ENCODE data around the gene CPEB2.

CPEB2 gene

DNA sequence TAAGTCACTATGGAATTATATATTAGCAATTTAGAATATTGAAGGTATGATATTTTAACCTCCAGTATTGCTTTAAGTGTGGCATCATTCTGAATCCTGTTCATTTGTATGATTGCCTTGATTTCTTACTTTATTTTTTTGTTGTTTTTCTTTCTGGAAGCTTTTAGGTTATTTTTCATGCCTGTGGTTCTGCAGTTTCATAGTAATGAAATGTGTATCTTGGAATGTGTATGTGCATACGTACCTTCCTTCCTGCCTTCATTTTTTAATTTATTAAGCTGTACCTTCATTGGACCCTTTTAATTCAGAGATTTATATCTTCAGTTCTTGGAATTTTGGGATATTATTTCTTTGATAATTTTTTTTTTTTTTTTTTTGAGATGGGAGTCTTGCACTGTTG is 22.1 kb downstream of the CPEB2 start:
- H3K9me3 ChIP-seq (ENCODE audit: control insufficient read depth, low read length): no peaks in the 10 kb centered on the region
- H3K27ac ChIP-seq (ENCODE audit: insufficient read depth, low read length, poor library complexity, severe bottlenecking): no peak overlapping the region
- no peak overlapping the region for H3K4me3 ChIP-seq (ENCODE audit: insufficient read depth, low read depth, low read length, poor library complexity, severe bottlenecking)
- peaks cover 7% of the 10 kb centered on the region for H3K36me3 ChIP-seq (ENCODE audit: control insufficient read depth, insufficient read depth, low read length)
- no peak for DNase-seq
- H3K27me3 ChIP-seq (replicated peaks; ENCODE audit: control insufficient read depth, insufficient read depth, low read length, poor library complexity, severe bottlenecking): no peaks in the 10 kb centered on the region
- H3K4me1 ChIP-seq (ENCODE audit: control insufficient read depth, insufficient read depth, low read length, poor library complexity, severe bottlenecking): no peaks in the 10 kb centered on the region

DNA sequence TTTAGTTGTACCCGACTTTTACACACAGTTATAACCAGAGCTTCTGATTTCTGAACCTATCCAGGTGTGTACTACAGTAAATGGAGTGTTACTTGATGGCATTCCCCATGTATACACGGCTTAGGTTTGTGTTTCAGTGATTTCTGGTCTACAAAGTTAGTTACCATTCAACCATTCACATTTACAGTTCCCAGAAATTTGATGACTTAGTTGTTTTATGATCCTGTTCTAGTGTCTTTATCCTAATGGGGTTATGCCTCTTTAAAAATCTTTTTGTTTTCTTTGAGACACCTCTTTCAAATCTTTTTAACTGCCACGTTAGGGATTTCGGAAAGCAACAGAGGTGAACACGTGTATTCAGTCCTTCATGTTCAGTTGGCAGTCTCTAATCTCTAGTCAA is 23.4 kb downstream of the CPEB2 start:
- H3K4me3 ChIP-seq (ENCODE audit: insufficient read depth, low read depth, low read length, poor library complexity, severe bottlenecking): no peak overlapping the region
- H3K36me3 ChIP-seq (ENCODE audit: control insufficient read depth, insufficient read depth, low read length): no peaks in the 10 kb centered on the region
- H3K4me1 ChIP-seq (ENCODE audit: control insufficient read depth, insufficient read depth, low read length, poor library complexity, severe bottlenecking): no peaks in the 10 kb centered on the region
- no peaks in the 10 kb centered on the region for H3K9me3 ChIP-seq (ENCODE audit: control insufficient read depth, low read length)
- DNase-seq: no peak
- no peak overlapping the region for H3K27ac ChIP-seq (ENCODE audit: insufficient read depth, low read length, poor library complexity, severe bottlenecking)
- H3K27me3 ChIP-seq (replicated peaks; ENCODE audit: control insufficient read depth, insufficient read depth, low read length, poor library complexity, severe bottlenecking): no peaks in the 10 kb centered on the region

DNA sequence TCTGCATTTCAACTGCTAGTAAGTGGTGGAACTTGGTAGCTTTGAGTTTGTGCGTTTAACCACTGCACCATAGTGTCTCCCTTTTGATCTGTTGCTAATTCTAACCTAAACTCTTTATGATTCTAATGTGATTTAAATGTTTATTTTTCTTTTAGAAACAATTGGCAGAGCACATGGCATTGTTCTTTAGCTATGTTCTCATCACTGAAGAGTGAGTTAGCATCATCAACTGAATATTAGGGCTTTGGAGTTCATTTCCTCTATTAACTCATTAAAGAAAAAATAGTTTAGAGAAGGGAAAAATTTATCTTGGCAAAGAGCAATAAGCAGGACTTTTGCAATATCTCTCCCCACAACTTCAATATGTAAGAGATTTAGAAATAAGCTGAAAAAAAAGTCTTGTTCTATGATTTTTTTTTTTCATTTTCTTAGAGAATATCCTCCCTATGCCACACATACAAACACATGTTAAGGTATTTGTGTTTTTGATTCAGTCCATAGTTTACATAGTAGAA is 25.7 kb downstream of the CPEB2 start:
- H3K27me3 ChIP-seq (replicated peaks; ENCODE audit: control insufficient read depth, insufficient read depth, low read length, poor library complexity, severe bottlenecking): no peaks in the 10 kb centered on the region
- H3K9me3 ChIP-seq (ENCODE audit: control insufficient read depth, low read length): no peaks in the 10 kb centered on the region
- no peak overlapping the region for H3K27ac ChIP-seq (ENCODE audit: insufficient read depth, low read length, poor library complexity, severe bottlenecking)
- H3K36me3 ChIP-seq (ENCODE audit: control insufficient read depth, insufficient read depth, low read length): peaks cover 2% of the 10 kb centered on the region
- H3K4me1 ChIP-seq (ENCODE audit: control insufficient read depth, insufficient read depth, low read length, poor library complexity, severe bottlenecking): no peaks in the 10 kb centered on the region
- no peak for DNase-seq
- H3K4me3 ChIP-seq (ENCODE audit: insufficient read depth, low read depth, low read length, poor library complexity, severe bottlenecking): no peak overlapping the region

DNA sequence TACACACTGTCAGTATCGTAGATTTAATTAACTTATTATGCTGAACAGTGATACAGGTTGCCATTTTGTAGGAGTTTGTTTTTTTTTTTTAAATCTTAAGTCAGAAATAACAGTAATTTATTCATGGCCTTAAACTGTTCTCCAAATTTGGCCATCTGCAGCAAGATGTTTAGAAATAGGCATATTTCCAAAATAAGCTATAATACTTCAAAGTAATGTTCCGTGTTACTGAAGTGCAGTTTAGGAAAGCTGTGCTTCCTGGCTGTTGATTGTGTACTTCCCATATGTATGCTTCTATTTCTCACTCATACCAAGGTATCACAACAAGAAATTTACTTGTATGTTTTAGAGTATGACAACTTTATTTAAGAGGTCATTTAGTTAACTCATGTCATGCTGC is 28.9 kb downstream of the CPEB2 start:
- H3K27ac ChIP-seq (ENCODE audit: insufficient read depth, low read length, poor library complexity, severe bottlenecking): no peak overlapping the region
- no peaks in the 10 kb centered on the region for H3K9me3 ChIP-seq (ENCODE audit: control insufficient read depth, low read length)
- peaks cover 11% of the 10 kb centered on the region for H3K36me3 ChIP-seq (ENCODE audit: control insufficient read depth, insufficient read depth, low read length)
- no peaks in the 10 kb centered on the region for H3K27me3 ChIP-seq (replicated peaks; ENCODE audit: control insufficient read depth, insufficient read depth, low read length, poor library complexity, severe bottlenecking)
- DNase-seq: no peak
- no peaks in the 10 kb centered on the region for H3K4me1 ChIP-seq (ENCODE audit: control insufficient read depth, insufficient read depth, low read length, poor library complexity, severe bottlenecking)
- H3K4me3 ChIP-seq (ENCODE audit: insufficient read depth, low read depth, low read length, poor library complexity, severe bottlenecking): no peak overlapping the region

DNA sequence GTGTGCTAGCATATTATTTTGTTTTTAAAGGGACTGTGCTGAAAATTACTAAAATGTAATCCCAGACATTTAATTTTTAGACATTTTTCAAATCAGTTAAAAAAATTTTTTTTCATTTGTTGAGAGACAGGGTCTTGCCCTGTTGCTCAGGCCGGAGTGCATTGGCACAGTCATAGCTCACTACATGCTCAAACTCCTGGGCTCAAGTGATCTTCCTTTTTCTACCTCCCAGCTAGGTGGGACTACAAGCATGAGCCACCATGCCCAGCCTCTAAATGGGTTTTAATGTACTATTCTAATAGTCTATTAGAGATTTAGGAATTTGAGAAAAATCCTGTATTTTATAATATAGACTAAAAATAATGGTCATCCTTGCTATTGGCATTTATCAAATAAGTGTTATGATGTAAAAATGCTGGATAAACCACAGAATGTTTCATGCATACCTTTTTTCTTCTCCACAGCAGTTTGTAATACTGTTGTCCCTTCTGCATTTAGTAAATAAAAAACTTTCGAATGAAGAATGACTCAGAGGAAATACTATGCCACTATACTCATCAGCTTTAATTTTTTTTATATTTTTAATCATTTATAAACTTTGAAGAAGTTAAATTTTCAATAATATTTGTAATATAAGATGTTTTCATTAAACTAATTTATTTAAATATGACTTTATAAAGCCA is 29.9 kb downstream of the CPEB2 start:
- no peaks in the 10 kb centered on the region for H3K27me3 ChIP-seq (replicated peaks; ENCODE audit: control insufficient read depth, insufficient read depth, low read length, poor library complexity, severe bottlenecking)
- H3K4me1 ChIP-seq (ENCODE audit: control insufficient read depth, insufficient read depth, low read length, poor library complexity, severe bottlenecking): no peaks in the 10 kb centered on the region
- H3K9me3 ChIP-seq (ENCODE audit: control insufficient read depth, low read length): no peaks in the 10 kb centered on the region
- no peak overlapping the region for H3K4me3 ChIP-seq (ENCODE audit: insufficient read depth, low read depth, low read length, poor library complexity, severe bottlenecking)
- peaks cover 11% of the 10 kb centered on the region for H3K36me3 ChIP-seq (ENCODE audit: control insufficient read depth, insufficient read depth, low read length)
- no peak for DNase-seq
- H3K27ac ChIP-seq (ENCODE audit: insufficient read depth, low read length, poor library complexity, severe bottlenecking): no peak overlapping the region

DNA sequence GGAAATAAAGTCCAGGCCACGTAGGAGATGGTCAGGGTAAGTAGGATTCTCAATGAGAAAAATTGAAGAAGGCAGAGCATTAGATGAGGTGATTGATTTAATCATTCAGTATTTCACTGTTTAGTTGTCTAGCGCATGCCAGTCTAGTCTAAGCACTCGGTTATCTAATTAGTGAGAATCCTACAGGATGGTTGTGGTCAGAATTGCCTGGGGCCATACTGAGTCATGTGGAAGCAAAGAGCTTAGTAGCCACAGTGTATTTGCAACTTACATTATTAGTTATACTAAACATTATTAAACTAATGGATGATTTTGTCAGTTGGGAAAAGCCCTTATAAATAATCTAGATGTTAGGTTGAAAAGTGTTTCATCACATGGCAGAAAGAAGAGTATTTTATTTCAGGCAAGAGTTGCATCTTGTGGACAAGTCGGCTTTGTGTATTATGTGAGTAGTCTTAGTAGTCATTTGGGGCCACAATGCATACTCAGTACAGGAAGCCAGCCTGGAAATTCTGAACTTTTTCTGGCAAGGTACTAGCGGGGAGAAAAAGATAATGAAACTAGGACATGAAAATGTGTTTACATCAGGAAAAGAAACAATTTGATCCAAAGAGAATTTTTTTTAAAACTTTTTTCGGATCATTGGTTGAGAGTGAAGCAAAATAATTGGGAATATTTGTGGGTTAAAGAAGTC is 31.9 kb downstream of the CPEB2 start:
- Histone ChIP-seq H3K36me3 (ENCODE audit: control insufficient read depth, insufficient read depth, low read length) (peaks cover 11% of the 10 kb centered on the region), H3K9me3 (ENCODE audit: control insufficient read depth, low read length) (no peaks in the 10 kb centered on the region), H3K27ac (ENCODE audit: insufficient read depth, low read length, poor library complexity, severe bottlenecking) (no peak overlapping the region), H3K4me3 (ENCODE audit: insufficient read depth, low read depth, low read length, poor library complexity, severe bottlenecking) (no peak overlapping the region), H3K27me3 (replicated peaks; ENCODE audit: control insufficient read depth, insufficient read depth, low read length, poor library complexity, severe bottlenecking) (no peaks in the 10 kb centered on the region), H3K4me1 (ENCODE audit: control insufficient read depth, insufficient read depth, low read length, poor library complexity, severe bottlenecking) (no peaks in the 10 kb centered on the region)
- no peak for DNase-seq

DNA sequence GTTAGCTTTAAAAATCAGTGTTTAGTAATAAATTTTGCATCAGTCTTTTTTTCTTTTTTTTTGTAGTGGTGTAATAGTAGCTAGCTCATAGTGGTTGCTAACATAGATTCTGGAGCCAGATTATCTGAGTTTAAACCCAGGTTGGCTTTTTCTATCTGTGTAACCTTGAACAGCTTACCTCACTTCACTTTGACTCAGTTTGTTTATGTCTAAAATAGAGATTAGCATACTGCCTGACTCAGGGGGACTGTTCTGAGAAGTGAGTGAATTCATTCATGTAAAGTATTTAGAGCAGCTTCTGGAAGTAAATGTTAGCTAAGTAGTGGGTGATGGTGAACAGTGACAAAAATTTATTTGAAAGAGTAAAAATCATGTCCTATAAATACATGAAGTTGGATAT is 32.9 kb downstream of the CPEB2 start:
- Histone ChIP-seq H3K36me3 (ENCODE audit: control insufficient read depth, insufficient read depth, low read length) (peaks cover 11% of the 10 kb centered on the region), H3K4me1 (ENCODE audit: control insufficient read depth, insufficient read depth, low read length, poor library complexity, severe bottlenecking) (no peaks in the 10 kb centered on the region), H3K9me3 (ENCODE audit: control insufficient read depth, low read length) (no peaks in the 10 kb centered on the region), H3K27ac (ENCODE audit: insufficient read depth, low read length, poor library complexity, severe bottlenecking) (no peak overlapping the region), H3K4me3 (ENCODE audit: insufficient read depth, low read depth, low read length, poor library complexity, severe bottlenecking) (no peak overlapping the region), H3K27me3 (replicated peaks; ENCODE audit: control insufficient read depth, insufficient read depth, low read length, poor library complexity, severe bottlenecking) (no peaks in the 10 kb centered on the region)
- no peak for DNase-seq

DNA sequence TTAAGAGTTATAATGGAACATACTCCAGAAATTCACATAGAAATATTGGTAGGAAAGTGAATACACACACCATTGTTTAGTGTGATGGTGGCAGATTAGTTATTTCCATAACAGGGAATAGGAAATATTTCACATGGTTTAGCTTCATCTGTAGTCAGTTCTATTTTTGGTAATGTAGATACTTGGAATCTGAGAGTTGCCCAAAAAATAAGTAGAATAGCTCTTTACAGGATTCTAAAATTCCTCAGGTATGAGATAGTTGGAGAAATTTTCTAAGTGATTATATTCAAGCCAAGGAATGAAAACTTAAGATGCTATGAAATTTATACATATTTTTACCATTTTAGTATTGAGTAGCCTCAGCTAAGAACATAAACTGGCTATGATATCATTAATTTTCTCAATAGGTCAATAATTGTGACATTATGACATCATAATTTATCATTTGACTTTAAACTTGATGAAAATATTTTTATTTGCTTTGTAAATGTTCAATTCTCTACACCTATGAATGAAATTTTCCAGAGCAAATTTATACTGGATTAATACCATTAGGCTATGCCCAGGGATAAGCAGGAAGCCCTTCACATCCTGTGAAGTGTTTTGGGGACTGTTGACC is 35.8 kb downstream of the CPEB2 start:
- Histone ChIP-seq H3K9me3 (ENCODE audit: control insufficient read depth, low read length) (no peaks in the 10 kb centered on the region), H3K27ac (ENCODE audit: insufficient read depth, low read length, poor library complexity, severe bottlenecking) (no peak overlapping the region), H3K4me3 (ENCODE audit: insufficient read depth, low read depth, low read length, poor library complexity, severe bottlenecking) (no peak overlapping the region), H3K36me3 (ENCODE audit: control insufficient read depth, insufficient read depth, low read length) (peaks cover 8% of the 10 kb centered on the region), H3K27me3 (replicated peaks; ENCODE audit: control insufficient read depth, insufficient read depth, low read length, poor library complexity, severe bottlenecking) (no peaks in the 10 kb centered on the region), H3K4me1 (ENCODE audit: control insufficient read depth, insufficient read depth, low read length, poor library complexity, severe bottlenecking) (no peaks in the 10 kb centered on the region)
- DNase-seq: no peak

DNA sequence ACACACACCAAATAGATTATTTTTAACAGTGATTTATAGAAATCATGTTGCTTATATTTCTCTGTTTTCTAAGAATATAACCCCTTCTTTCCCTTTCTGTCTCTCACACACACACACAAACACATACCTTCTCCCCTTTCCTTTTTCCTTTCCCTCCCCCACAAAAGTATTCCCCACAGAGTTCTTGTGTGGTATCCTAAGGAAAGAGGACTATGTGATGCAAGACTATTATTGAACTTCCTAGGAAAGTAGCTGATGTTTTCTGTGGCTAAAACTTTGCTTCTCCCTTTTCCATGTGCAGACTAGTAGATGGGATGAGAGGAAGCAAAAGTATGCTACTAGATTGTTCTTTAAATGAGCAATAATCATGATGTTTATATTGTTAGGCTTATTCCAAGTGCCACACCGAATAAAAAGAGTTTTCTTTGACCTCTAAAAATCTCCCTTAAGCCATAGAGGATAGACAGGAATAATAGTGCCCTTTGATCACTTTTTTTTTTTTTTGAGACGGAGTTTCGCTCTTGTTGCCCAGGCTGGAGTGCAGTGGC is 38.7 kb downstream of the CPEB2 start:
- Histone ChIP-seq H3K36me3 (ENCODE audit: control insufficient read depth, insufficient read depth, low read length) (no peaks in the 10 kb centered on the region), H3K4me3 (ENCODE audit: insufficient read depth, low read depth, low read length, poor library complexity, severe bottlenecking) (no peak overlapping the region), H3K27me3 (replicated peaks; ENCODE audit: control insufficient read depth, insufficient read depth, low read length, poor library complexity, severe bottlenecking) (no peaks in the 10 kb centered on the region), H3K4me1 (ENCODE audit: control insufficient read depth, insufficient read depth, low read length, poor library complexity, severe bottlenecking) (no peaks in the 10 kb centered on the region), H3K27ac (ENCODE audit: insufficient read depth, low read length, poor library complexity, severe bottlenecking) (no peak overlapping the region), H3K9me3 (ENCODE audit: control insufficient read depth, low read length) (no peaks in the 10 kb centered on the region)
- DNase-seq: no peak
